H1 (cell line): ENCODE measurements around the gene JDP2. TPM values are rescaled to one million over a fixed set of nuclear protein-coding genes. Genes with fewer than 3 reads are reported as not detected.

ENCODE experiments used
- CTCF ChIA-PET: fragments of 300-600 bp; sonication (Branson Sonifier 250); formaldehyde crosslinking; loops from one replicate; lab custom pipeline; 2021; ENCODE audit not compliant: partially characterized antibody; lab: Charles Lee
- POLR2A ChIA-PET: fragments of 300-600 bp; sonication (Branson Sonifier 250); formaldehyde crosslinking; loops from one replicate; lab custom pipeline; 2021; ENCODE audit warnings: inconsistent platforms; ENCODE audit not compliant: partially characterized antibody; lab: Charles Lee
- DNase-seq, 2 experiments: peaks; one replicate each; pipeline versions ENCODE4 v3.0.0 to v3.0.0-alpha.2; 2010 to 2022; ENCODE audit warnings: low spot score in 2 of 2, low read depth in 1 of 2, mixed read lengths in 1 of 2
- FAIRE-seq: peaks from 2 replicates; lab custom pipeline; 2011; peaks lifted over from hg19 to GRCh38; lab: Jason Lieb, UNC
- H2AFZ ChIP-seq: 2 replicates; pipeline ENCODE4 v1.8.1; 2012; ENCODE audit warnings: low read length, inconsistent platforms
- H2AK5ac ChIP-seq: 2 replicates; pipeline ENCODE4 v1.6.1; 2013; ENCODE audit warnings: low read depth, low read length
- H2BK120ac ChIP-seq: replicated peaks from 2 replicates; pipeline ENCODE3; 2013; ENCODE audit warnings: low read depth, low read length, inconsistent platforms
- H2BK12ac ChIP-seq: 2 replicates; pipeline ENCODE4 v1.6.1; 2013; ENCODE audit warnings: low read depth, low read length
- H2BK15ac ChIP-seq: 2 replicates; pipeline ENCODE4 v1.6.1; 2013; ENCODE audit warnings: low read length
- H2BK20ac ChIP-seq: 2 replicates; pipeline ENCODE4 v1.6.1; 2013; ENCODE audit warnings: low read length
- H2BK5ac ChIP-seq: 2 replicates; pipeline ENCODE4 v1.6.1; 2013; ENCODE audit warnings: low read depth, low read length
- H3K14ac ChIP-seq: 2 replicates; pipeline ENCODE4 v1.6.1; 2013; ENCODE audit warnings: inconsistent platforms; ENCODE audit not compliant: insufficient read length
- H3K18ac ChIP-seq: 2 replicates; pipeline ENCODE4 v1.6.1; 2013; ENCODE audit warnings: low read length; ENCODE audit errors: extremely low read depth
- H3K23ac ChIP-seq: 2 replicates; pipeline ENCODE4 v1.6.1; 2013; ENCODE audit warnings: inconsistent platforms; ENCODE audit not compliant: insufficient read length
- H3K23me2 ChIP-seq: 2 replicates; pipeline ENCODE4 v1.6.1; 2013; ENCODE audit warnings: low read depth, low read length
- H3K27ac ChIP-seq: 2 replicates; pipeline ENCODE4 v1.6.1; 2011; ENCODE audit warnings: low read depth, low read length, inconsistent platforms
- H3K27me3 ChIP-seq, 4 experiments: replicated peaks in 1 of 4; 1 replicate in 1 of 4; 2 replicates in 3 of 4; pipeline versions ENCODE4 v1.6.1 to v1.8.1; 2011 to 2013; ENCODE audit warnings: low read length in 3 of 4, mild to moderate bottlenecking in 3 of 4, inconsistent platforms in 2 of 4, mixed read lengths in 2 of 4, moderate library complexity in 1 of 4; ENCODE audit not compliant: control insufficient read depth in 3 of 4, insufficient read depth in 3 of 4; ENCODE audit errors: extremely low read depth in 1 of 4
- H3K36me3 ChIP-seq, 4 experiments: 2 replicates each; pipeline versions ENCODE4 v1.6.1 to v1.8.1; 2011 to 2013; ENCODE audit warnings: mild to moderate bottlenecking in 4 of 4, low read length in 3 of 4, moderate library complexity in 2 of 4, control low read depth in 1 of 4, inconsistent platforms in 1 of 4; ENCODE audit not compliant: insufficient read depth in 4 of 4, control insufficient read depth in 2 of 4
- H3K4ac ChIP-seq: replicated peaks from 2 replicates; pipeline ENCODE3; 2013; ENCODE audit warnings: low read length, low read depth, mixed read lengths, inconsistent platforms; ENCODE audit not compliant: insufficient read length
- H3K4me1 ChIP-seq, 4 experiments: replicated peaks in 1 of 4; 1 replicate in 1 of 4; 2 replicates in 3 of 4; pipeline versions ENCODE4 v1.6.1 to v1.8.1; 2011 to 2013; ENCODE audit warnings: low read length in 3 of 4, inconsistent platforms in 2 of 4, mixed read lengths in 1 of 4; ENCODE audit not compliant: insufficient read depth in 4 of 4, control insufficient read depth in 3 of 4
- H3K4me2 ChIP-seq, 2 experiments: 2 replicates each; pipeline versions ENCODE4 v1.6.1 to v1.8.1; 2011 to 2013; ENCODE audit warnings: low read depth in 2 of 2, low read length in 2 of 2, control low read depth in 1 of 2, inconsistent platforms in 1 of 2, mild to moderate bottlenecking in 1 of 2; ENCODE audit not compliant: insufficient read depth in 1 of 2
- H3K4me3 ChIP-seq, 4 experiments: fragments of 200-600, 300-600 bp in 1 of 4; sonication (generic), shearing (Covaris generic), sonication (Bioruptor Twin) in 1 of 4; 2 replicates each; pipeline versions ENCODE4 v1.5.1 to v1.8.1; 2011 to 2016; ENCODE audit warnings: low read length in 4 of 4, low read depth in 3 of 4, control low read depth in 2 of 4, inconsistent platforms in 2 of 4, mild to moderate bottlenecking in 2 of 4, mixed read lengths in 1 of 4, moderate library complexity in 1 of 4; ENCODE audit not compliant: insufficient read depth in 2 of 4; ENCODE audit errors: extremely low read depth in 1 of 4
- H3K56ac ChIP-seq: replicated peaks from 2 replicates; pipeline ENCODE3; 2013; ENCODE audit warnings: low read depth, mild to moderate bottlenecking, mixed read lengths, low read length, inconsistent platforms; ENCODE audit not compliant: insufficient read length
- H3K79me1 ChIP-seq: 2 replicates; pipeline ENCODE4 v1.6.1; 2013; ENCODE audit warnings: low read depth, low read length, control low read depth
- H3K79me2 ChIP-seq, 2 experiments: 2 replicates each; pipeline versions ENCODE4 v1.6.1 to v1.8.1; 2012 to 2013; ENCODE audit warnings: low read length in 2 of 2, mild to moderate bottlenecking in 2 of 2, inconsistent platforms in 1 of 2; ENCODE audit not compliant: insufficient read depth in 2 of 2, control insufficient read depth in 1 of 2
- H3K9ac ChIP-seq, 4 experiments: replicated peaks in 1 of 4; 1 replicate in 1 of 4; 2 replicates in 3 of 4; pipeline versions ENCODE4 v1.6.1 to v1.8.1; 2011 to 2013; ENCODE audit warnings: low read depth in 3 of 4, low read length in 3 of 4, control low read depth in 2 of 4, mild to moderate bottlenecking in 2 of 4, moderate library complexity in 2 of 4, inconsistent platforms in 1 of 4; ENCODE audit errors: extremely low read depth in 1 of 4
- H3K9me3 ChIP-seq, 2 experiments: 2 replicates each; pipeline versions ENCODE4 v1.6.1 to v1.8.1; 2012 to 2013; ENCODE audit warnings: mild to moderate bottlenecking in 2 of 2, moderate library complexity in 2 of 2, control low read depth in 1 of 2, inconsistent platforms in 1 of 2, low read depth in 1 of 2, low read length in 1 of 2, mixed read lengths in 1 of 2; ENCODE audit not compliant: insufficient read depth in 2 of 2
- H4K20me1 ChIP-seq, 2 experiments: replicated peaks in 1 of 2; 2 replicates each; pipeline versions ENCODE3 to v1.8.1; 2011 to 2013; ENCODE audit warnings: inconsistent platforms in 2 of 2, low read length in 2 of 2, mild to moderate bottlenecking in 1 of 2; ENCODE audit not compliant: insufficient read depth in 2 of 2, control insufficient read depth in 1 of 2
- H4K5ac ChIP-seq: 2 replicates; pipeline ENCODE4 v1.6.1; 2013; ENCODE audit warnings: low read length, low read depth, mixed read lengths, inconsistent platforms; ENCODE audit not compliant: insufficient read length
- H4K8ac ChIP-seq: 2 replicates; pipeline ENCODE4 v1.8.0; 2013; ENCODE audit warnings: mild to moderate bottlenecking, moderate library complexity, low read length, inconsistent platforms; ENCODE audit not compliant: insufficient read depth; ENCODE audit errors: extremely low read depth
- H4K91ac ChIP-seq: replicated peaks from 2 replicates; pipeline ENCODE3; 2013; ENCODE audit warnings: low read length, mixed read lengths, inconsistent platforms; ENCODE audit not compliant: insufficient read length
- CBX5 ChIP-seq: fragments of 300-800, 300-1000 bp; sonication (generic); IDR thresholded peaks from 2 replicates; pipeline ENCODE4 v1.7.1; 2016; ENCODE audit warnings: antibody characterized with exemption, low read length, low read depth
- CBX8 ChIP-seq: fragments of 300-800, 300-1000 bp; sonication (generic); IDR thresholded peaks from 2 replicates; pipeline ENCODE4 v1.7.1; 2016; ENCODE audit warnings: low read depth, low read length, borderline replicate concordance
- CTCF ChIP-seq, 3 experiments: IDR thresholded peaks; 1 replicate in 2 of 3; 2 replicates in 1 of 3; pipeline versions ENCODE4 v1.5.1 to v1.6.1; 2011; ENCODE audit warnings: low read length in 3 of 3, mild to moderate bottlenecking in 3 of 3, inconsistent platforms in 2 of 3, low read depth in 1 of 3, moderate library complexity in 1 of 3; ENCODE audit not compliant: insufficient read depth in 1 of 3; ENCODE audit errors: control extremely low read depth in 1 of 3
- FOSL1 ChIP-seq: IDR thresholded peaks from 2 replicates; pipeline ENCODE4 v1.6.1; 2011; ENCODE audit warnings: mild to moderate bottlenecking, low read depth, low read length, moderate library complexity; ENCODE audit not compliant: insufficient read depth
- GTF2F1 ChIP-seq: IDR thresholded peaks from 2 replicates; pipeline ENCODE4 v1.6.1; 2012; ENCODE audit warnings: low read depth, low read length, improper control_type of control experiment, borderline replicate concordance
- HDAC6 ChIP-seq: IDR thresholded peaks from one replicate; pipeline ENCODE4 v1.7.1; 2012; ENCODE audit warnings: low read depth, mild to moderate bottlenecking, inconsistent platforms, low read length, moderate library complexity
- KDM5A ChIP-seq: fragments of 200-600 bp; IDR thresholded peaks from 2 replicates; pipeline ENCODE4 v1.7.1; 2012; ENCODE audit warnings: mild to moderate bottlenecking, low read length, inconsistent platforms, mixed read lengths
- POU5F1 ChIP-seq: IDR thresholded peaks from 2 replicates; pipeline ENCODE4 v1.6.1; 2011; ENCODE audit warnings: low read depth, mild to moderate bottlenecking, low read length, moderate library complexity
- SIN3A ChIP-seq, 2 experiments: IDR thresholded peaks in 1 of 2; conservative IDR thresholded peaks in 1 of 2; 2 replicates each; pipeline ENCODE4 v1.6.1; 2011 to 2012; ENCODE audit warnings: low read length in 2 of 2, improper control_type of control experiment in 1 of 2, low read depth in 1 of 2, mild to moderate bottlenecking in 1 of 2
- TEAD4 ChIP-seq: IDR thresholded peaks from 2 replicates; pipeline ENCODE4 v1.6.1; 2012; ENCODE audit warnings: low read depth, low read length, inconsistent platforms, mixed read lengths
- WGBS, 2 experiments: shearing (Covaris generic) in 1 of 2; methylation state at CpG; one replicate each; pipeline versions ENCODE4 v1.1.6 to v1.1.7; 2013 to 2015; ENCODE audit warnings: low lambda C conversion rate in 2 of 2, mixed read lengths in 2 of 2, inconsistent platforms in 1 of 2, low coverage in 1 of 2, missing lambda C conversion rate in 1 of 2; ENCODE audit not compliant: insufficient replicate concordance in 2 of 2, insufficient coverage in 1 of 2, insufficient read length in 1 of 2; ENCODE audit errors: extremely low coverage in 1 of 2, missing lambda C conversion rate in 1 of 2; 5-methylcytosine and 5-hydroxymethylcytosine counted together
- polyA plus RNA-seq, 7 experiments: library from polyadenylated mRNA; depleted of rRNA in 3 of 7; stranded (reverse) in 5 of 7; unstranded in 2 of 7; fragments of >200 nt in 5 of 7; fragments of 200-250 nt in 2 of 7; gene quantifications; 1 replicate in 5 of 7; 2 replicates in 1 of 7; 4 replicates in 1 of 7; pipeline versions ENCODE4 v1.2.1 to v1.2.3, GENCODE V29; 2011 to 2013; ENCODE audit warnings: missing spikeins in 2 of 7, mixed read lengths in 2 of 7
- total RNA-seq: library from RNA; stranded (reverse); fragmentation: NEBNext Ultra II Directional; extraction: Animal tissue kit (Norgen Biotek cat#: 25700); gene quantifications from 2 replicates; pipeline ENCODE4 v1.2.1, GENCODE V29; 2021

The JDP2 gene
- total and polyA plus RNA-seq, 2 of the 8 experiments (the other 6 are each of a cell fraction or from before 2014, with no cell fraction given): 8.9 to 27.2 TPM

GRCh38 chr14:75456997-75457335, 29.1 kb downstream of the JDP2 start:
- no peaks in the 10 kb centered on the region for H3K27me3 ChIP-seq
- no peak overlapping the region for H2AFZ ChIP-seq
- no peaks in the 10 kb centered on the region for H3K9me3 ChIP-seq
- H3K4me2 ChIP-seq: no peak overlapping the region; a peak in 1 of 4 replicates
- no peak overlapping the region for H3K9ac ChIP-seq
- no peak overlapping the region for H3K56ac ChIP-seq
- DNase-seq: no peak
- 0 out of 2 replicates have a peak overlapping the region, but pooled peaks have one; percentile 72 for H2BK12ac ChIP-seq
- H2BK5ac ChIP-seq: peak overlapping the region; percentile 76; the same call in 1 of the 2 replicates
- no peak overlapping the region for H4K5ac ChIP-seq
- no peak overlapping the region for H2BK120ac ChIP-seq
- H3K4ac ChIP-seq: no peak overlapping the region
- H3K23me2 ChIP-seq: no peaks in the 10 kb centered on the region
- no peak overlapping the region for H3K14ac ChIP-seq
- POLR2A ChIA-PET: interaction anchor here (1.0 kb wide), 2 partner anchors 23 to 32 kb away, joined by 3 read pairs; no protein-coding TSS in a partner anchor
- H2AK5ac ChIP-seq: peak overlapping the region; percentile 49; the same call in 1 of the 2 replicates
- no peak overlapping the region for H4K91ac ChIP-seq
- H3K36me3 ChIP-seq: peaks cover 0 to 8% (median 0%) of the 10 kb centered on the region in 4 experiments; a peak in 2 of 8 replicates
- peaks cover 19 to 34% (median 29%) of the 10 kb centered on the region in 4 experiments for H3K4me1 ChIP-seq
- no peak for FAIRE-seq
- H4K8ac ChIP-seq: peak overlapping the region; percentile 58; the same call in 1 of the 2 replicates
- H2BK20ac ChIP-seq: no peak overlapping the region
- no peak overlapping the region for H3K4me3 ChIP-seq
- H3K79me2 ChIP-seq: peaks cover 0 to 43% of the 10 kb centered on the region in 2 experiments; a peak in 2 of 4 replicates
- 83% methylated on average over 5 of the region's 5 CpGs; no CpG with 5 or more reads in 1 of the 2 experiments for WGBS, 2 experiments
- H2BK15ac ChIP-seq: 0 out of 2 replicates have a peak overlapping the region, but pooled peaks have one; percentile 32
- H3K27ac ChIP-seq: no peak overlapping the region
- no peaks in the 10 kb centered on the region for H4K20me1 ChIP-seq
- no peak overlapping the region for H3K23ac ChIP-seq
- H3K79me1 ChIP-seq: peaks cover 5% of the 10 kb centered on the region; the same call in 1 of the 2 replicates
- peak overlapping the region; percentile 17 for H3K18ac ChIP-seq
- CTCF ChIA-PET: interaction anchor here (0.8 to 5.4 kb wide), 9 partner anchors 8 to 152 kb away, joined by 3 to 27 read pairs (median 4); no protein-coding TSS in a partner anchor
- TF ChIP-seq CBX5 (no peak), SIN3A (conservative IDR thresholded peaks at IDR 0.05 in 1 of 2, IDR thresholded peaks at IDR 0.05 in 1 of 2; ENCODE audit: low read depth in 1 of 2, low read length in 2 of 2) (no peak), KDM5A (no peak), POU5F1 (no peak), CTCF (IDR thresholded peaks at IDR 0.05; ENCODE audit: control extremely low read depth in 1 of 3, insufficient read depth in 1 of 3, low read depth in 1 of 3, low read length in 3 of 3) (no peak), GTF2F1 (no peak), TEAD4 (no peak), FOSL1 (no peak), HDAC6 (no peak), CBX8 (no peak)
